ENCODE data around the gene ZNF599.

The ZNF599 gene

GRCh38 chr19:34722353-34722752 lies 50.7 kb downstream of the ZNF599 start:
- H3K36me3 ChIP-seq (ENCODE audit: control insufficient read depth in 1 of 2, insufficient read depth in 2 of 2, low read length in 2 of 2) = no peaks in the 10 kb centered on the region
- H3K9ac ChIP-seq (ENCODE audit: low read depth in 1 of 2, low read length in 2 of 2) = no peak overlapping the region
- H3K4me3 ChIP-seq (ENCODE audit: low read depth in 1 of 2, low read length in 2 of 2) = no peak overlapping the region
- no peaks in the 10 kb centered on the region for H3K4me1 ChIP-seq (ENCODE audit: control insufficient read depth in 1 of 2, insufficient read depth in 2 of 2, low read length in 2 of 2)
- H3K27me3 ChIP-seq (ENCODE audit: control insufficient read depth in 1 of 2, insufficient read depth in 2 of 2, low read length in 2 of 2) = no peaks in the 10 kb centered on the region
- H3K27ac ChIP-seq (ENCODE audit: low read depth, low read length) = no peak overlapping the region
- H3K9me3 ChIP-seq (ENCODE audit: control insufficient read depth in 1 of 2, low read length in 2 of 2) = no peaks in the 10 kb centered on the region

- Histone ChIP-seq H3K36me3 (ENCODE audit: control insufficient read depth in 1 of 2, insufficient read depth in 2 of 2, low read length in 2 of 2) (no peaks in the 10 kb centered on the region), H3K27ac (ENCODE audit: low read depth, low read length) (no peak overlapping the region), H3K27me3 (ENCODE audit: control insufficient read depth in 1 of 2, insufficient read depth in 2 of 2, low read length in 2 of 2) (no peaks in the 10 kb centered on the region), H3K9me3 (ENCODE audit: control insufficient read depth in 1 of 2, low read length in 2 of 2) (peaks cover 0 to 21% of the 10 kb centered on the region in 2 donors), H3K4me1 (ENCODE audit: control insufficient read depth in 1 of 2, insufficient read depth in 2 of 2, low read length in 2 of 2) (no peaks in the 10 kb centered on the region), H3K4me3 (ENCODE audit: low read depth in 1 of 2, low read length in 2 of 2) (no peak overlapping the region), H3K9ac (ENCODE audit: low read depth in 1 of 2, low read length in 2 of 2) (no peak overlapping the region)
Observed at GRCh38 chr19:34715357-34715756, 57.7 kb downstream of the ZNF599 start.

- no peaks in the 10 kb centered on the region for H3K27me3 ChIP-seq (ENCODE audit: control insufficient read depth in 1 of 2, insufficient read depth in 2 of 2, low read length in 2 of 2)
- H3K27ac ChIP-seq (ENCODE audit: low read depth, low read length) = no peak overlapping the region
- H3K4me1 ChIP-seq (ENCODE audit: control insufficient read depth in 1 of 2, insufficient read depth in 2 of 2, low read length in 2 of 2) = no peaks in the 10 kb centered on the region
- no peak overlapping the region for H3K9ac ChIP-seq (ENCODE audit: low read depth in 1 of 2, low read length in 2 of 2)
- H3K36me3 ChIP-seq (ENCODE audit: control insufficient read depth in 1 of 2, insufficient read depth in 2 of 2, low read length in 2 of 2) = no peaks in the 10 kb centered on the region
- H3K9me3 ChIP-seq (ENCODE audit: control insufficient read depth in 1 of 2, low read length in 2 of 2) = peaks cover 0 to 21% of the 10 kb centered on the region in 2 donors
- no peak overlapping the region for H3K4me3 ChIP-seq (ENCODE audit: low read depth in 1 of 2, low read length in 2 of 2)
Observed at GRCh38 chr19:34713262-34713637, 59.8 kb downstream of the ZNF599 start.

- no peaks in the 10 kb centered on the region for H3K36me3 ChIP-seq (ENCODE audit: control insufficient read depth in 1 of 2, insufficient read depth in 2 of 2, low read length in 2 of 2)
- H3K27ac ChIP-seq (ENCODE audit: low read depth, low read length) = no peak overlapping the region
- no peak overlapping the region for H3K4me3 ChIP-seq (ENCODE audit: low read depth in 1 of 2, low read length in 2 of 2)
- no peaks in the 10 kb centered on the region for H3K4me1 ChIP-seq (ENCODE audit: control insufficient read depth in 1 of 2, insufficient read depth in 2 of 2, low read length in 2 of 2)
- H3K27me3 ChIP-seq (ENCODE audit: control insufficient read depth in 1 of 2, insufficient read depth in 2 of 2, low read length in 2 of 2) = no peaks in the 10 kb centered on the region
- peaks cover 0 to 21% of the 10 kb centered on the region in 2 donors for H3K9me3 ChIP-seq (ENCODE audit: control insufficient read depth in 1 of 2, low read length in 2 of 2)
- no peak overlapping the region for H3K9ac ChIP-seq (ENCODE audit: low read depth in 1 of 2, low read length in 2 of 2)
Observed at GRCh38 chr19:34712395-34713261, 60.4 kb downstream of the ZNF599 start.

GRCh38 chr19:34711890-34712289 lies 61.1 kb downstream of the ZNF599 start:
- H3K4me1 ChIP-seq (ENCODE audit: control insufficient read depth in 1 of 2, insufficient read depth in 2 of 2, low read length in 2 of 2) = no peaks in the 10 kb centered on the region
- no peak overlapping the region for H3K9ac ChIP-seq (ENCODE audit: low read depth in 1 of 2, low read length in 2 of 2)
- no peaks in the 10 kb centered on the region for H3K27me3 ChIP-seq (ENCODE audit: control insufficient read depth in 1 of 2, insufficient read depth in 2 of 2, low read length in 2 of 2)
- H3K36me3 ChIP-seq (ENCODE audit: control insufficient read depth in 1 of 2, insufficient read depth in 2 of 2, low read length in 2 of 2) = no peaks in the 10 kb centered on the region
- no peak overlapping the region for H3K4me3 ChIP-seq (ENCODE audit: low read depth in 1 of 2, low read length in 2 of 2)
- peaks cover 0 to 21% of the 10 kb centered on the region in 2 donors for H3K9me3 ChIP-seq (ENCODE audit: control insufficient read depth in 1 of 2, low read length in 2 of 2)
- no peak overlapping the region for H3K27ac ChIP-seq (ENCODE audit: low read depth, low read length)

All from duodenal mucosa (tissue), 2 donors.